Activated CD4-positive, alpha-beta T cell treated with anti-CD3 and anti-CD28 coated beads, Interleukin-2, amount 50 U/mL, for 24 hours (primary cell): ENCODE measurements around the gene ODR4.
"Not testable (repeated sequence)": the region's sequence is repeated elsewhere in the genome, so short reads cannot be mapped to it uniquely, and the experiment has no call there.

Experiments
- DNase-seq, 2 donors: peaks; one replicate each; pipeline ENCODE4 v3.0.0-alpha.2; 2020; ENCODE audit warnings: low read depth in 1 of 2, low spot score in 1 of 2

The ODR4 gene

GRCh38 chr1:186420923-186421322 lies 45.3 kb downstream of the ODR4 start:
- no peak for DNase-seq

- no peak for DNase-seq
Observed at GRCh38 chr1:186421446-186421845, 45.8 kb downstream of the ODR4 start.

DNA sequence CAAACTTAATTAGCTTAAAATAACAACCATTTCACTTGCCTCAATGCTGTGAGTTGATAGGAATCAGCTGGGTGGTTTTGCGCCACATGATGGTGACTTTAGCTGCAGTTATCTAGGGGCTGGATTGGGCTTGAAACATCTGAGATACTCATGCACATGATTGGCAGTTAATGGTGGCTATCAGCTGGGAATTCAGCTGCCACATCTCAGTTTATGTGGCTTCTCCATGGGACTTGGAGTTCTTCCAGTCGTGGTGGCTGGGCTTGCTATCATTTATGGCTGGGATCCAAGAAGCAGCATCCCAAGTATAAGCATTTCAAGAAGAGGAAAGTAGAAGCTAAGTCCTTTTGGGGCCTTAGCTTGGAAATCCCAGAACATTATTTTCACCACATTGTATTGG lies 48.9 kb downstream of the ODR4 start:
- DNase-seq: no peak

- DNase-seq: no peak
Observed at GRCh38 chr1:186426118-186426517, 50.5 kb downstream of the ODR4 start.

GRCh38 chr1:186429017-186429416 lies 53.4 kb downstream of the ODR4 start:
- no peak for DNase-seq

DNA sequence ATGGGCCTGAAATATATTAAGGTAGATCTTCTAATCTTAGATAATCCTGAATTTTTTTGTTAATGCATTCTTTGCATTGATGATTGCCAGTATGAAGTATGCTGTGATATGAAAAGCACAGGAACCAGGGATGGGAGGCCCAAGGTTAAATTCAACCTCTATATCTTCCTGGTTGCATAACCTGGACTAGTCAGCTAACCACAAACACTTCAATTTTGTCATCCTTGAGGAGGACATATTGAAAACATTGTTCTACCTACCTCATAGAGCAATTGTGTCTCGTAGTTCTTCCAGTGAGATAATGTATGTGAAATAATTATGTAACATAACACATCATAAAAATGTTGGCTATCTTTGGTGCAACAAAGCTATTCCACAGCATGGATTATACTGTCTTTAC lies 59.7 kb downstream of the ODR4 start:
- DNase-seq: no peak

DNA sequence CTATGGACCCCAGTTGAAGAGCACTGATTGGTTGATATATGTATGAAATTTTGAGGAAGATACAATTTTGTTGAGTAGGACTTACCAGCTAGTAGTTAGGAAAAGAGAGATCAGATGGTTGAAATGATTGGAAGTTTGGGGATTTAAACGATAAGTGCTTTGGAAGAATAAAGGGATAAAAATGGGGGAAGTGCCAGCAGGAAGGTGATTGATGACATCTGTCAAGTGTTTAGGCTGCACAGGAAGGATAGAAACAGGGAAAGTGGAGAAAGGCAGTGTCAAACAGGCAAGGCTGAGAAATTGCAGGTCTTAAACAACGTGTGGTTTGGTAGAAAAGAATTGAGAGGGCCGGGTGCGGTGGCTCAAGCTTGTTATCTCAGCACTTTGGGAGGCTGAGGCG lies 62.9 kb downstream of the ODR4 start:
- no peak for DNase-seq

- no peak for DNase-seq
Observed at GRCh38 chr1:186440584-186440983, 64.9 kb downstream of the ODR4 start.

- no peak for DNase-seq
Observed at GRCh38 chr1:186442651-186443375, 67.2 kb downstream of the ODR4 start.

DNA sequence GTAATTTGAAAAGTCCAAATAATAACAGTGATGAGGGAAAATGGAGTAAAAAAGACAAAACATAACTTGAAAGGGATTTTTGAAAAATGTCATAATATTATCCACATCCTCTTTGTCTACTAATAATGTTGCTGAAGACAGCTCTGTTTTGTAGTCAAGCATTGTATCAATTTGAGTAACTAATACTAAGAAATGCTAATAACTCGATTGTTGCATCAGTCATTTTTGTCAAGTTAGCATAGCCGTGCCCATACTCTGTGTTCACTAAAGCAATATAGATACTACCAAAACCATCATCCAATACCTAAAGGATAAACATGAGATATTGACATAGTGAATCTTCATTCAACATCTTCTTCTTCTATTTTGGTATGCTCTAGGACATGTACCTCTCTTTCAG lies 68.0 kb downstream of the ODR4 start:
- DNase-seq: no peak

DNA sequence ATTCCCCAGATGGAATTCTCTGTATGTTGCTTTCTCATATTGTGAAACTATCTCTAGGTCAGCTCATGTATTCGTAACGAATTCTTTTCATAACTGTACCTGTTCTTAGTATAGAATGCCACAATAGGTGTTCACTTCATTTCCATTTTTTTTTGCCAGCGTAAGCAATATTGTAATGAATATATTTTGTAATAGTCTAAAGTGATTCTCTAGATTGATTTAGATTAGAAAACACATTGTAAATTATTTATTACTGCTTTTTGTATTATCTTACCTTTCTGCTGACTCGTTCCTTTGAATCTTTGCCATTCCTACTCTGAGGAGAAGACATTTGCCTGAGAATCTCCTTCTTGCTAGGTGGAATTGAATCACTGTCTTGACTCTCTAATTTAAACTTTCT lies 70.5 kb downstream of the ODR4 start:
- DNase-seq: no peak

DNA sequence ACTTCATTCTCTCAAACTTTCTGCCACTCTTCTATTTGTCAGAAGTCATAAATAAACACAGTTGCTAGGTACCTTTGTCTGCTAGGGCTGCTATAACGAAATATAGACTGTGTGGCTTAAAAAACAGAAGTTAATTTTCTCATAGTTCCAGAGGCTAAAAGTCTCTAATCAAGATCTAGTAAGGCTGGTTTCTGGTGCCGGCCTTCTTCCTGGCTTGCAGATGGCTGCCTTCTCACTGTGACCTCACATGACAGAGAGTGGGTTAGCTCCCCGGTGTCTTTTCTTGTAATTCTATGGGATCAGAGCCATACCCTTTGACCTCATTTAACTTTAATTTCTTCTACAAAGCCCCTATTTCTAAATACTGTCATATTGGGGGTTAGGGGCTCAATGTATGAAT lies 79.3 kb downstream of the ODR4 start:
- DNase-seq: no peak

DNA sequence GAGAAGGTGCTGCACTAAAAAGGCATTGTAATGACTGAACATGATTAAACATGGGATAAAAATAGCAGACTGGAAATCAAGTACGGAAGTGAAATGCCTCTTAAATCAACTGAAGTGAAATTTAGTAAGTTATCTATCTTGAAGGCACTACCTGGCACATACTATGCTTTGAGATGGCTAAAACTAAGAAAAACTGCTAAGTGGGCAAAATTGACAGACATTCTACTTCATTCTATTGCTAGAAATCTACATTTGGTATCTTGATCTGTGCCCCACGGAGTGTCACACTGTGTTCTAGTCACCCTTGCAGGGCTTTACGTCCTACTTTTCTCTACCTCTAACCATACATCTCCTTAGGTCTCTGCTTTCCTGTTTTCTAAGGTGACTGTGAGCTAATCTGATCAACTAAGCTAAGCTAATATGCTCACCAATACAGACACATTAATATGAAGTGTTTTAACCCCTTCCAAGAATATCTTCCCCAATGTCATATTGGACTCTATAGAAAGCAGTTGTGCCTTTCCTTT lies 81.2 kb downstream of the ODR4 start:
- no peak for DNase-seq

- not testable (repeated sequence) for DNase-seq
Observed at GRCh38 chr1:186459161-186459560, 83.5 kb downstream of the ODR4 start.

DNA sequence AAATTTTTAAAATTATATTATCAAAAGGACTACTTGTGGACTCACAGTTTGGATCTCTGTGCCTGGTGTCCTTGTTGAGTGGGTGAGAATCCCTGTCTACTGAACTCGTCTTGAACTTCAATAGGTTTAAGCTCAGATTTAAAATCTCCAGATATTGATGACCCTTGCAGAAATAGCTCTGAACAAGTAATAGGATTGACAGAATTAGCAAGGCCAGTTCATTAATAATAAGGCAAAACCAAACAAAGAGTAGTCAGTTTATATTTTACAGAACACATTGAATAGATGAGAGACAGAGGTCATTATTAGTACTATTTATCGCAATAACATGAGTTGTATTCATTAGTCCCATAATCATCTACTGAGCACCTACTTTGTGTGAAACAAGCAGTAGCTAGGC lies 85.4 kb downstream of the ODR4 start, which contains the start of gene PDC:
Gene PDC (minus strand): TSS at position 101 of the 400 bp plus-strand sequence. CDS start 11,655 bp downstream, outside the sequence.
- no peak for DNase-seq

DNA sequence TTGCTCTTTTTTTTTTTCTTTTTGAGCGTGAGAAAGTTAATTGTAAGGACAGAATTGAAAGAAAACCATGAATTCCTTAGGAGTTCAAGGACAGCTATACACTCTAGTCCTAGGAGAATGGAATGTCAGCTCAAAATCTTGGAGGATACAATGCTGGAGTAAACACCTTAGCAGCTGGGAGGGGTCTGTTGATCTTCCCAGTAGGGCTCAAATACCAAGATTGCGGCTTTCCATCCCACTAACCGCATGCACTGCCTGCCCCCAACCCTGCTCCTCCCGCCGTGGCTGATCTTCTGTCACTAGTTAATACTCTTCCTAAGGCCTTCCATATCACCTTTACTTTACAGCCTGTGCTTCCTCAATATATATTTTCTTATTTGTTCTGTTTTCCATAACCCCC lies 87.9 kb downstream of the ODR4 start:
- no peak for DNase-seq

- no peak for DNase-seq
Observed at GRCh38 chr1:186463926-186464325, 88.3 kb downstream of the ODR4 start.

DNA sequence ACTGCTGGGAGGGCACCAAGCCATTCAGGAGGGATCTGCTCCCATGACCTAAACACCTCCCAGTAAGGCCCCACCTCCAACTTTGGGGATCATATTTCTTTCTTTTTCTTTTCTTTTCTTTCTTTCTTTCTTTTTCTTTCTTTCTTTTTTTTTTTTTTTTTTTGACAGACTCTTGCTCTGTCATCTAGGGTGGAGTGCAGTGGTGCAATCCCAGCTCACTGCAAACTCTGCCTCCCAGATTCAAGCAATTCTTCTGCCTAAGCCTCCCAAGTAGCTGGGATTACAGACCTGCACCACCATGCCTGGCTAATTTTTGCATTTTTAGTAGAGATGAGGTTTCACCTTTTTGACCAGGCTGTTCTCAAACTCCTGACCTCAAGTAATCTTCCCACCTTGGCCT lies 89.9 kb downstream of the ODR4 start:
- not testable (repeated sequence) for DNase-seq

DNA sequence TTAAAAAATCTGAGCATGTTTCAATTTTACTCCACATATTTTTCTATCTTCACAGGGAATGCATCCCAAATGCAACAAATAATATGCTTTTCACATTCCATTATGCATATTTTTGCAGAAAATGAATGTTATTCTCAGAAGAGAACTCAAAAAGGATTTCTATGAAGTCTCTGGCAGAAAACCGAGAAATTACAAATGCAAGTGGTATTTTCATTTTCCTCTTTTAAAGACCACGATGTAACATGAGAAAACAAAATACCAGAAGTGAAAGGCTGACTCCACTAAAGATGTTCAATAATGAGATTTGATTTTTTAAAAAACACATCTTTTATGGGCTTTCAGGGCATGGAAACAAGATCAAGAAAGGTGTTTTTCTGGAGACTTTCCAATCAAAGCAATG lies 90.3 kb downstream of the ODR4 start:
- no peak for DNase-seq
